ENCODE data around the gene ANKRD1. TPM values are rescaled to one million over a fixed set of nuclear protein-coding genes. Genes with fewer than 3 reads are reported as not detected.
A peak's percentile ranks its signal among the peaks of the same experiment; 100 is the strongest.
"Not testable (repeated sequence)": the region's sequence is repeated elsewhere in the genome, so short reads cannot be mapped to it uniquely, and the experiment has no call there.

The ANKRD1 gene
- total RNA-seq, 4 donors from 2014 or later, result not detected

- TF ChIP-seq CTCF (IDR thresholded peaks at IDR 0.05), result peak in 4 of 6 experiments; percentile 54 to 64 (median 56)
- not testable (repeated sequence) for H3K4me1 ChIP-seq, H3K9me3 ChIP-seq, DNase-seq, H3K27ac ChIP-seq, H3K27me3 ChIP-seq, H3K4me3 ChIP-seq
- peaks cover 0 to 68% (median 0%) of the 10 kb centered on the region in 3 donors for H3K36me3 ChIP-seq
These were observed 40.7 kb downstream of the ANKRD1 start for GRCh38 chr10:90880059-90880719.

GRCh38 chr10:90879062-90879461 lies 41.8 kb downstream of the ANKRD1 start:
- H3K4me1 ChIP-seq, result no peaks in the 10 kb centered on the region
- no peak overlapping the region for H3K27ac ChIP-seq
- no peak overlapping the region for H3K4me3 ChIP-seq
- DNase-seq, result no peak
- H3K9me3 ChIP-seq, result no peaks in the 10 kb centered on the region
- peaks cover 0 to 68% (median 0%) of the 10 kb centered on the region in 3 donors for H3K36me3 ChIP-seq
- H3K27me3 ChIP-seq, result no peaks in the 10 kb centered on the region
- TF ChIP-seq POLR2A (IDR thresholded peaks at IDR 0.05) (no peak), CTCF (IDR thresholded peaks at IDR 0.05) (no peak)

- Histone ChIP-seq H3K27ac (peak overlapping the region in 1 of 4 donors; percentile 79), H3K4me3 (peak overlapping the region; percentile 74 to 91 (median 85)), H3K4me1 (peaks cover 0 to 12% (median 4%) of the 10 kb centered on the region in 4 donors), H3K27me3 (no peaks in the 10 kb centered on the region), H3K9me3 (no peaks in the 10 kb centered on the region), H3K36me3 (peaks cover 0 to 20% (median 0%) of the 10 kb centered on the region in 3 donors)
- no peak for DNase-seq
- no peak for TF ChIP-seq CTCF (IDR thresholded peaks at IDR 0.05)
- TF ChIP-seq POLR2A (IDR thresholded peaks at IDR 0.05), result no peak
These were observed 48.3 kb downstream of the ANKRD1 start for GRCh38 chr10:90872648-90873020.

- Histone ChIP-seq H3K36me3 (peaks cover 0 to 15% (median 0%) of the 10 kb centered on the region in 3 donors), H3K4me1 (peaks cover 0 to 12% (median 4%) of the 10 kb centered on the region in 4 donors), H3K27ac (peak within 1 kb of the TSS; percentile 43 to 79 (median 52)), H3K9me3 (no peaks in the 10 kb centered on the region), H3K4me3 (peak within 1 kb of the TSS; percentile 74 to 91 (median 85)), H3K27me3 (no peaks in the 10 kb centered on the region)
- peak; percentile 85 to 94 (median 88) for DNase-seq
- TF ChIP-seq CTCF (IDR thresholded peaks at IDR 0.05), result peak in 2 of 6 experiments; percentile 22 to 24
- TF ChIP-seq POLR2A (IDR thresholded peaks at IDR 0.05), result peak in 1 of 2 donors; percentile 19
These were observed 48.9 kb downstream of the ANKRD1 start, which contains the start of gene RPP30 for GRCh38 chr10:90871766-90872647. TSS of gene RPP30 (plus strand) at chr10:90871974. CDS start at chr10:90871987, 13 bp downstream.

- Histone ChIP-seq H3K27me3 (no peaks in the 10 kb centered on the region), H3K9me3 (no peaks in the 10 kb centered on the region), H3K36me3 (peaks cover 0 to 8% (median 0%) of the 10 kb centered on the region in 3 donors), H3K27ac (peak overlapping the region; percentile 43 to 79 (median 52)), H3K4me3 (peak overlapping the region; percentile 74 to 91 (median 85)), H3K4me1 (peaks cover 0 to 12% (median 4%) of the 10 kb centered on the region in 4 donors)
- peak in 2 of 3 donors; percentile 45 to 61 for DNase-seq
- TF ChIP-seq POLR2A (IDR thresholded peaks at IDR 0.05), result no peak
- peak; percentile 5 to 47 (median 28) for TF ChIP-seq CTCF (IDR thresholded peaks at IDR 0.05)
These were observed 49.6 kb downstream of the ANKRD1 start for GRCh38 chr10:90871279-90871765.

Measured in Peyer's patch (tissue), 4 donors.